B cell (primary cell): ENCODE results near the gene CSDE1. TPM values are rescaled to one million over a fixed set of nuclear protein-coding genes. Genes with fewer than 3 reads are reported as not detected.

Source experiments
- ATAC-seq: fragments of 200-7000 bp; cut with Tn5 transposase; one replicate; pipeline ENCODE4 v1.10.0; 2021; ENCODE audit warnings: low read depth, mild to moderate bottlenecking, moderate number of reproducible peaks, moderate library complexity
- CTCF ChIA-PET: fragments of 350-600 bp; sonication (Branson Sonifier 250); formaldehyde crosslinking; loops from one replicate; lab custom pipeline; 2021; ENCODE audit warnings: antibody characterized with exemption, inconsistent platforms; lab: Charles Lee
- POLR2A ChIA-PET: fragments of 350-600 bp; sonication (Branson Sonifier 250); formaldehyde crosslinking; loops from one replicate; lab custom pipeline; 2021; ENCODE audit warnings: antibody characterized with exemption; lab: Charles Lee
- DNase-seq: peaks from one replicate; pipeline ENCODE4 v3.0.0; 2013
- H2AFZ ChIP-seq: 2 replicates; pipeline ENCODE4 v1.6.1; 2012; ENCODE audit warnings: mild to moderate bottlenecking, low read depth, low read length; ENCODE audit not compliant: insufficient read depth, poor library complexity, severe bottlenecking
- H3K27ac ChIP-seq, 2 donors: 1 replicate in 1 of 2; 2 replicates in 1 of 2; pipeline ENCODE4 v1.5.1; 2012 to 2013; ENCODE audit warnings: low read length in 2 of 2, mild to moderate bottlenecking in 2 of 2, moderate library complexity in 1 of 2
- H3K27me3 ChIP-seq, 4 experiments: fragments of 200-600 bp in 1 of 4; sonication (generic) in 1 of 4; replicated peaks in 1 of 4; 1 replicate in 2 of 4; 2 replicates in 2 of 4; pipeline versions ENCODE4 v1.6.1 to v1.7.0; 2013 to 2016; ENCODE audit warnings: low read length in 3 of 4, mild to moderate bottlenecking in 2 of 4, mixed read lengths in 1 of 4, moderate library complexity in 1 of 4; ENCODE audit not compliant: insufficient read depth in 4 of 4, control insufficient read depth in 3 of 4; ENCODE audit errors: control extremely low read depth in 1 of 4
- H3K36me3 ChIP-seq, 2 experiments: replicated peaks in 1 of 2; 1 replicate in 1 of 2; 2 replicates in 1 of 2; pipeline versions ENCODE4 v1.6.1 to v1.7.1; 2013; ENCODE audit warnings: low read length in 1 of 2; ENCODE audit not compliant: insufficient read depth in 2 of 2, control insufficient read depth in 1 of 2; ENCODE audit errors: control extremely low read depth in 1 of 2, extremely low read depth in 1 of 2
- H3K4me1 ChIP-seq, 2 donors: fragments of 200-600 bp in 1 of 2; sonication (generic) in 1 of 2; 1 replicate in 1 of 2; 2 replicates in 1 of 2; pipeline versions ENCODE4 v1.5.1 to v1.6.1; 2013 to 2017; ENCODE audit warnings: low read length in 2 of 2; ENCODE audit not compliant: control insufficient read depth in 2 of 2, insufficient read depth in 2 of 2
- H3K4me2 ChIP-seq: replicated peaks from 2 replicates; pipeline ENCODE3; 2012; ENCODE audit warnings: mild to moderate bottlenecking, low read depth, low read length; ENCODE audit not compliant: poor library complexity, severe bottlenecking
- H3K4me3 ChIP-seq, 5 experiments: fragments of 200-600 bp in 1 of 5; sonication (generic) in 1 of 5; 1 replicate in 3 of 5; 2 replicates in 2 of 5; pipeline versions ENCODE4 v1.5.1 to v1.7.0; 2011 to 2016; ENCODE audit warnings: low read length in 4 of 5, mild to moderate bottlenecking in 4 of 5, low read depth in 2 of 5, control low read depth in 1 of 5, moderate library complexity in 1 of 5; ENCODE audit not compliant: insufficient read depth in 1 of 5; ENCODE audit errors: control extremely low read depth in 1 of 5, extremely low read depth in 1 of 5
- H3K79me2 ChIP-seq: fragments of 200-600 bp; sonication (generic); one replicate; pipeline ENCODE4 v1.6.0; 2016; ENCODE audit warnings: low read length; ENCODE audit not compliant: control insufficient read depth, insufficient read depth
- H3K9ac ChIP-seq: fragments of 200-600 bp; sonication (generic); 2 replicates; pipeline ENCODE4 v1.6.1; 2017; ENCODE audit warnings: mild to moderate bottlenecking, low read length, moderate library complexity
- H3K9me3 ChIP-seq, 3 donors: one replicate each; pipeline versions ENCODE4 v1.6.1 to v1.7.1; 2013; ENCODE audit warnings: low read length in 2 of 3; ENCODE audit not compliant: control insufficient read depth in 2 of 3, insufficient read depth in 1 of 3; ENCODE audit errors: control extremely low read depth in 1 of 3
- H4K20me1 ChIP-seq: 2 replicates; pipeline ENCODE4 v1.6.0; 2012; ENCODE audit warnings: mild to moderate bottlenecking, low read length; ENCODE audit not compliant: insufficient read depth, control insufficient read depth, poor library complexity, severe bottlenecking
- H3K27ac Mint-ChIP-seq: one replicate; pipeline ENCODE4 v1.8.0; 2021; ENCODE audit warnings: mixed read lengths
- H3K27me3 Mint-ChIP-seq: one replicate; pipeline ENCODE4 v1.8.0; 2021; ENCODE audit warnings: mixed read lengths
- H3K4me1 Mint-ChIP-seq: one replicate; pipeline ENCODE4 v1.8.0; 2021; ENCODE audit warnings: mixed read lengths
- H3K4me3 Mint-ChIP-seq: one replicate; pipeline ENCODE4 v1.8.0; 2021; ENCODE audit warnings: mixed read lengths
- H3K9me3 Mint-ChIP-seq: one replicate; pipeline ENCODE4 v1.8.0; 2022; ENCODE audit warnings: mixed read lengths; ENCODE audit not compliant: insufficient read depth
- EZH2 ChIP-seq: IDR thresholded peaks from 2 replicates; pipeline ENCODE4 v1.6.1; 2012; ENCODE audit warnings: borderline replicate concordance, low read depth, mild to moderate bottlenecking, moderate library complexity, low read length; ENCODE audit not compliant: insufficient read depth, poor library complexity, severe bottlenecking
- WGBS: methylation state at CpG from one replicate; pipeline ENCODE4 v1.1.5; 2013; ENCODE audit warnings: missing lambda C conversion rate; ENCODE audit not compliant: insufficient coverage; 5-methylcytosine and 5-hydroxymethylcytosine counted together
- intact Hi-C: fragments of 100-400 bp; cut with micrococcal nuclease; formaldehyde crosslinking; loops from one replicate; pipeline ENCODE4 v1.10.0; 2022
- polyA plus RNA-seq: library from polyadenylated mRNA; depleted of rRNA; stranded (reverse); fragments of >200 nt; gene quantifications from 2 replicates; pipeline ENCODE4 v1.2.3, GENCODE V29; 2012
- total RNA-seq, 2 donors: library from RNA; stranded (reverse); fragments of 120-200 nt in 1 of 2; gene quantifications; 1 replicate in 1 of 2; 2 replicates in 1 of 2; pipeline versions ENCODE4 v1.2.3 to v1.2.4, GENCODE V29; 2013 to 2022
- TF ChIP-seq, protein P1 (sequence below): fragments of 200-600 bp; IDR thresholded peaks from one replicate; pipeline ENCODE4 v1.8.0; 2022; ENCODE audit warnings: antibody characterized with exemption, mild to moderate bottlenecking

The CSDE1 gene
- total and polyA plus RNA-seq, 2 donors (not counting 1 experiment from before 2014, with no cell fraction given) = 114 to 454 TPM

DNA sequence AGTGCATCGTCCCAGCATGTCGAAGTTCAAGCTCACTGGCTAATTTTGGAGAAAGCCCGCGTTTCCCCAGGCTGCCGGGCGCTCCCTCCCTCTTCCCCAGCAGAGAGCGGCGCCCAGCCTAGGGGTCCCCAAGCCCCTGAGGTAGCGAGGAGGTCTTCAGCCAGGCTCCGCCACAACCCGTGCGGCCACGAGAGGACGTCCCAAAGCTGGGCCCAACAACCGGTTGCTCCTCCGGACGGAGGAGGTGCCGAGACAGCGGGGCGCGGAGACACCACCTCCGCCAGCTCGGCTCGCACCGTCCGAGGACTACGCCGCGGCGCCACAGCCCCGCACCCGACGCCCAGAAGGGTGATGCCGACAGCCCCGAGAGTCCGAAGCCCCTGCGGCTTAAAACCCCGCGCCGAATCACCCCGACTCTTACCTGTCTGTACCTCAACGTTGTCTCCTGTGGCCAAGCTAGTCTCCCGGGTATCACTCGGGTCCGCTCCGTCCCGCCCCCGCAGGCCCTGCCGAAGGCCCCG, 88.2 kb downstream of the CSDE1 start, which contains the start of gene DENND2C:
DENND2C (minus strand) TSS at position 488 of the 521 bp plus-strand sequence. CDS start 44,065 bp downstream, outside the sequence.
- Histone ChIP-seq H3K9me3 (no peaks in the 10 kb centered on the region), H3K27ac (peak within 1 kb of the TSS in 1 of 2 donors; percentile 13), H3K79me2 (no peaks in the 10 kb centered on the region), H4K20me1 (no peaks in the 10 kb centered on the region), H3K4me1 (peaks cover 6 to 14% of the 10 kb centered on the region in 2 donors), H2AFZ (peak within 1 kb of the TSS; percentile 93), H3K36me3 (no peaks in the 10 kb centered on the region), H3K9ac (peak within 1 kb of the TSS; percentile 74), H3K4me2 (peak within 1 kb of the TSS; percentile 91), H3K27me3 (peaks cover 0 to 2% (median 0%) of the 10 kb centered on the region in 4 experiments), H3K4me3 (peak within 1 kb of the TSS; percentile 65 to 84 (median 72))
- Mint-ChIP-seq H3K27ac (peak within 1 kb of the TSS; percentile 73), H3K27me3 (peaks cover 38% of the 10 kb centered on the region), H3K4me1 (peaks cover 14% of the 10 kb centered on the region), H3K4me3 (peak within 1 kb of the TSS; percentile 99), H3K9me3 (no peaks in the 10 kb centered on the region)
- intact Hi-C loops = loop anchor here (1.0 kb wide), 5 partner anchors 47 to 323 kb away; partner anchors contain the start of genes BCAS2, NRAS, SIKE1 and TRIM33
- ATAC-seq = peak; percentile 49
- TF ChIP-seq, protein P1, sequence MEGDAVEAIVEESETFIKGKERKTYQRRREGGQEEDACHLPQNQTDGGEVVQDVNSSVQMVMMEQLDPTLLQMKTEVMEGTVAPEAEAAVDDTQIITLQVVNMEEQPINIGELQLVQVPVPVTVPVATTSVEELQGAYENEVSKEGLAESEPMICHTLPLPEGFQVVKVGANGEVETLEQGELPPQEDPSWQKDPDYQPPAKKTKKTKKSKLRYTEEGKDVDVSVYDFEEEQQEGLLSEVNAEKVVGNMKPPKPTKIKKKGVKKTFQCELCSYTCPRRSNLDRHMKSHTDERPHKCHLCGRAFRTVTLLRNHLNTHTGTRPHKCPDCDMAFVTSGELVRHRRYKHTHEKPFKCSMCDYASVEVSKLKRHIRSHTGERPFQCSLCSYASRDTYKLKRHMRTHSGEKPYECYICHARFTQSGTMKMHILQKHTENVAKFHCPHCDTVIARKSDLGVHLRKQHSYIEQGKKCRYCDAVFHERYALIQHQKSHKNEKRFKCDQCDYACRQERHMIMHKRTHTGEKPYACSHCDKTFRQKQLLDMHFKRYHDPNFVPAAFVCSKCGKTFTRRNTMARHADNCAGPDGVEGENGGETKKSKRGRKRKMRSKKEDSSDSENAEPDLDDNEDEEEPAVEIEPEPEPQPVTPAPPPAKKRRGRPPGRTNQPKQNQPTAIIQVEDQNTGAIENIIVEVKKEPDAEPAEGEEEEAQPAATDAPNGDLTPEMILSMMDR = no peak
- TF ChIP-seq EZH2 = no peak
- ChIA-PET CTCF (no interaction called here), POLR2A (interaction anchor here (1.3 kb wide), 2 partner anchors 46 to 159 kb away, joined by 3 to 4 read pairs; partner anchors contain the start of gene TRIM33)
- under 1% methylated on average over 50 of the region's 50 CpGs for whole genome bisulfite sequencing
- no peak for DNase-seq
